ENCODE measurements around the gene FBXO48.

- no peak for TF ChIP-seq CTCF (IDR thresholded peaks at IDR 0.05)
- no peak for TF ChIP-seq POLR2A (IDR thresholded peaks at IDR 0.05)
Measured at GRCh38 chr2:68471385-68471784, 4.3 kb upstream of the FBXO48 start.

Measured in right lobe of liver (tissue), 4 donors.